ENCODE results near the gene GPC5.

- no peak for TF ChIP-seq LEF1 (IDR thresholded peaks at IDR 0.05; ENCODE audit: borderline replicate concordance)
- TF ChIP-seq BHLHE40 (IDR thresholded peaks at IDR 0.05; ENCODE audit: borderline replicate concordance) = no peak
- TF ChIP-seq SP1 (IDR thresholded peaks at IDR 0.05) = no peak
These were observed 427.1 kb downstream of the GPC5 start for GRCh38 chr13:91825516-91825915.

All from HEK293T (cell line).